Suprapubic skin (tissue), 4 donors: ENCODE data around the gene UBQLN3. TPM values are rescaled to one million over a fixed set of nuclear protein-coding genes. Genes with fewer than 3 reads are reported as not detected.

ENCODE experiments used
- DNase-seq, 2 donors: peaks; one replicate each; pipeline ENCODE4 v3.0.0-alpha.2; 2019; ENCODE audit warnings: low spot score in 2 of 2
- H3K27ac ChIP-seq: fragments of 200-600 bp; sonication (generic); one replicate; pipeline ENCODE4 v1.5.1; 2019
- H3K27me3 ChIP-seq: fragments of 200-600 bp; sonication (generic); one replicate; pipeline ENCODE4 v1.5.1; 2019
- H3K36me3 ChIP-seq: fragments of 200-600 bp; sonication (generic); one replicate; pipeline ENCODE4 v1.5.1; 2019
- H3K4me1 ChIP-seq: fragments of 200-600 bp; sonication (generic); one replicate; pipeline ENCODE4 v1.5.1; 2019
- H3K4me3 ChIP-seq: fragments of 200-600 bp; sonication (generic); one replicate; pipeline ENCODE4 v1.5.1; 2019; ENCODE audit warnings: mild to moderate bottlenecking
- H3K9me3 ChIP-seq: fragments of 200-600 bp; sonication (generic); one replicate; pipeline ENCODE4 v1.5.1; 2019
- CTCF ChIP-seq, 2 donors: fragments of 200-600 bp in 1 of 2; fragments of 450-650 bp in 1 of 2; sonication (generic) in 1 of 2; IDR thresholded peaks; one replicate each; pipeline ENCODE4 v1.5.1; 2016 to 2019; ENCODE audit warnings: antibody characterized with exemption in 2 of 2, mild to moderate bottlenecking in 1 of 2, moderate library complexity in 1 of 2
- EP300 ChIP-seq: sonication (generic); formaldehyde crosslinking; IDR thresholded peaks from one replicate; pipeline ENCODE4 v1.6.1; 2017; ENCODE audit warnings: antibody characterized with exemption
- POLR2A ChIP-seq, 2 donors: fragments of 450-650 bp; IDR thresholded peaks; one replicate each; pipeline ENCODE4 v1.6.1; 2017; ENCODE audit warnings: antibody characterized with exemption in 2 of 2, mild to moderate bottlenecking in 2 of 2, moderate library complexity in 2 of 2
- POLR2AphosphoS5 ChIP-seq, 3 donors: sonication (generic); formaldehyde crosslinking; IDR thresholded peaks; one replicate each; pipeline ENCODE4 v1.6.1; 2017; ENCODE audit warnings: antibody characterized with exemption in 3 of 3
- WGBS: methylation state at CpG from one replicate; pipeline ENCODE4 v1.1.5; 2018; 5-methylcytosine and 5-hydroxymethylcytosine counted together
- total RNA-seq, 4 donors: library from RNA; depleted of rRNA; stranded (reverse); fragments of >200 nt; gene quantifications; one replicate each; pipeline ENCODE4 v1.1.0, GENCODE V29; 2016

UBQLN3 gene
- total RNA-seq, 4 donors from 2014 or later: 0.56 TPM; not detected in 3

GRCh38 chr11:5507933-5508305, 1.8 kb downstream of the UBQLN3 start:
- Histone ChIP-seq H3K27me3 (no peaks in the 10 kb centered on the region), H3K4me3 (no peak overlapping the region), H3K4me1 (no peaks in the 10 kb centered on the region), H3K27ac (no peak overlapping the region), H3K9me3 (no peaks in the 10 kb centered on the region), H3K36me3 (no peaks in the 10 kb centered on the region)
- no peak for TF ChIP-seq POLR2A (IDR thresholded peaks at IDR 0.05)
- no peak for TF ChIP-seq EP300
- no peak for TF ChIP-seq CTCF (IDR thresholded peaks at IDR 0.05)
- no peak for TF ChIP-seq POLR2AphosphoS5 (IDR thresholded peaks at IDR 0.05)
- WGBS: 57% methylated on average over 6 of the region's 6 CpGs
- no peak for DNase-seq

- DNase-seq: no peak
- H3K4me1 ChIP-seq: no peaks in the 10 kb centered on the region
- H3K27ac ChIP-seq: no peak overlapping the region
- TF ChIP-seq POLR2AphosphoS5 (IDR thresholded peaks at IDR 0.05): no peak
- no peak for TF ChIP-seq EP300
- TF ChIP-seq CTCF (IDR thresholded peaks at IDR 0.05): no peak
- TF ChIP-seq POLR2A (IDR thresholded peaks at IDR 0.05): no peak
- H3K27me3 ChIP-seq: no peaks in the 10 kb centered on the region
- H3K36me3 ChIP-seq: no peaks in the 10 kb centered on the region
- H3K4me3 ChIP-seq: no peak overlapping the region
- WGBS: 79% methylated on average over 9 of the region's 9 CpGs
- H3K9me3 ChIP-seq: no peaks in the 10 kb centered on the region
Observed at GRCh38 chr11:5507177-5507932, 2.4 kb downstream of the UBQLN3 start.

DNA sequence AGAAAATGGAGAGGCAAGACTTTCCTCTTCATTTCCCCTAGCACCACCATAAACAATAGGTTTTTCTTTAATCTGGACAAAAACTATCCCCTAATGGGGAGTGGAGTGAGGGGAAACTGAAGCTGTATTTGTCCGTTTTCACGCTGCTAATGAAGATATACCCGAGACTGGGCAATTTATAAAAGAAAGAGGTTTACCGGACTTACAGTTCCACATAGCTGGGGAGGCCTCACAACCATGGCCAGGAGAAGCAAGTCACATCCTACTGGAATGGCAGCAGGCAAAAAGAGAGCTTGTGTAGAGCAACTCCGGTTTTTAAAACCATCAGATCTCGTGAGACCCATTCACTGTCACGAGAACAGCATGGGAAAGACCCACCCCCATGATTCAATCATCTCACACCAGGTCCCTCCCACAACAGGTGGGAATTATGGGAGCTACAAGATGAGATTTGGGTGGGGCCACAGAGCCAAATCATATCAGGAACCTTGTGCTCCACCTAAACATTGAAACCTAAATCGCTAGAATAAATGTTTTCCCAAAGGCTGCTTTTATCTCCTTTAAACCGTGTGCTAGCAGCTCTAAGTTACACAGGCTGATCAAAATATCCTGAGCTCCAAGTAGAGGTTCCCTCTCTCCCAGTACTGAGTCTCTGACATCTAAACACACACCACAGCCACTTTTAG, 4.3 kb downstream of the UBQLN3 start:
- Histone ChIP-seq H3K9me3 (no peaks in the 10 kb centered on the region), H3K36me3 (no peaks in the 10 kb centered on the region), H3K4me1 (no peaks in the 10 kb centered on the region), H3K4me3 (no peak overlapping the region), H3K27me3 (no peaks in the 10 kb centered on the region), H3K27ac (no peak overlapping the region)
- no peak for TF ChIP-seq POLR2AphosphoS5 (IDR thresholded peaks at IDR 0.05)
- no peak for TF ChIP-seq POLR2A (IDR thresholded peaks at IDR 0.05)
- no peak for TF ChIP-seq CTCF (IDR thresholded peaks at IDR 0.05)
- no peak for TF ChIP-seq EP300
- DNase-seq: no peak
- WGBS: 90% methylated on average over 9 of the region's 9 CpGs

- no peak overlapping the region for H3K4me3 ChIP-seq
- no peak for DNase-seq
- H3K9me3 ChIP-seq: no peaks in the 10 kb centered on the region
- WGBS: 79% methylated on average over 2 of the region's 2 CpGs
- TF ChIP-seq CTCF (IDR thresholded peaks at IDR 0.05): no peak
- no peak for TF ChIP-seq POLR2A (IDR thresholded peaks at IDR 0.05)
- no peak for TF ChIP-seq POLR2AphosphoS5 (IDR thresholded peaks at IDR 0.05)
- TF ChIP-seq EP300: no peak
- H3K4me1 ChIP-seq: no peaks in the 10 kb centered on the region
- no peaks in the 10 kb centered on the region for H3K36me3 ChIP-seq
- H3K27me3 ChIP-seq: no peaks in the 10 kb centered on the region
- H3K27ac ChIP-seq: no peak overlapping the region
Observed at GRCh38 chr11:5504403-5504921, 5.3 kb downstream of the UBQLN3 start.

- Histone ChIP-seq H3K27me3 (no peaks in the 10 kb centered on the region), H3K4me1 (no peaks in the 10 kb centered on the region), H3K36me3 (no peaks in the 10 kb centered on the region), H3K27ac (no peak overlapping the region), H3K9me3 (no peaks in the 10 kb centered on the region), H3K4me3 (no peak overlapping the region)
- 85% methylated on average over 6 of the region's 6 CpGs for WGBS
- no peak for TF ChIP-seq POLR2A (IDR thresholded peaks at IDR 0.05)
- TF ChIP-seq EP300: no peak
- TF ChIP-seq CTCF (IDR thresholded peaks at IDR 0.05): no peak
- no peak for TF ChIP-seq POLR2AphosphoS5 (IDR thresholded peaks at IDR 0.05)
- no peak for DNase-seq
Observed at GRCh38 chr11:5500393-5500801, 9.4 kb downstream of the UBQLN3 start.
